ENCODE results near the gene PTCRA.
A peak's percentile ranks its signal among the peaks of the same experiment; 100 is the strongest.
"Not testable (repeated sequence)": the region's sequence is repeated elsewhere in the genome, so short reads cannot be mapped to it uniquely, and the experiment has no call there.

Gene PTCRA

GRCh38 chr6:42902429-42903263, 13.2 kb upstream of the PTCRA start:
- DNase-seq (ENCODE audit: low spot score): not testable (repeated sequence)

- no peak for DNase-seq (ENCODE audit: low spot score)
These were observed 11.4 kb upstream of the PTCRA start for GRCh38 chr6:42904467-42904866.

GRCh38 chr6:42907336-42907735, 8.5 kb upstream of the PTCRA start:
- DNase-seq (ENCODE audit: low spot score): no peak

- DNase-seq (ENCODE audit: low spot score): no peak
These were observed 6.0 kb upstream of the PTCRA start for GRCh38 chr6:42909835-42910234.

GRCh38 chr6:42911171-42912021, 4.5 kb upstream of the PTCRA start:
- no peak for DNase-seq (ENCODE audit: low spot score)

- peak; percentile 24 for DNase-seq (ENCODE audit: low spot score)
These were observed 1.3 kb upstream of the PTCRA start for GRCh38 chr6:42914546-42914945.

GRCh38 chr6:42916288-42916687, 435 bp downstream of the PTCRA start:
- no peak for DNase-seq (ENCODE audit: low spot score)

- no peak for DNase-seq (ENCODE audit: low spot score)
These were observed 5.9 kb downstream of the PTCRA start for GRCh38 chr6:42921801-42922200.

GRCh38 chr6:42923666-42924065, 7.8 kb downstream of the PTCRA start:
- DNase-seq (ENCODE audit: low spot score): no peak

- DNase-seq (ENCODE audit: low spot score): no peak
These were observed 9.5 kb downstream of the PTCRA start for GRCh38 chr6:42925248-42925857.

- DNase-seq (ENCODE audit: low spot score): peak; percentile 99
These were observed 13.3 kb downstream of the PTCRA start, which contains the start of gene CNPY3 for GRCh38 chr6:42928986-42929820. Gene CNPY3 (plus strand): TSS chr6:42929480. CDS start chr6:42929571, 91 bp downstream.

GRCh38 chr6:42929821-42930360, 14.0 kb downstream of the PTCRA start:
- peak; percentile 96 for DNase-seq (ENCODE audit: low spot score)

GRCh38 chr6:42932412-42932811, 16.6 kb downstream of the PTCRA start:
- DNase-seq (ENCODE audit: low spot score): no peak

GRCh38 chr6:42933205-42933604, 17.4 kb downstream of the PTCRA start:
- DNase-seq (ENCODE audit: low spot score): no peak

GRCh38 chr6:42935322-42935721, 19.5 kb downstream of the PTCRA start:
- no peak for DNase-seq (ENCODE audit: low spot score)

- DNase-seq (ENCODE audit: low spot score): no peak
These were observed 20.5 kb downstream of the PTCRA start for GRCh38 chr6:42936398-42936797.

GRCh38 chr6:42937548-42938427, 21.9 kb downstream of the PTCRA start:
- DNase-seq (ENCODE audit: low spot score): no peak

GRCh38 chr6:42938428-42938796, 22.6 kb downstream of the PTCRA start:
- DNase-seq (ENCODE audit: low spot score): no peak

- no peak for DNase-seq (ENCODE audit: low spot score)
These were observed 23.3 kb downstream of the PTCRA start for GRCh38 chr6:42938987-42939809.

- DNase-seq (ENCODE audit: low spot score): no peak
These were observed 23.9 kb downstream of the PTCRA start for GRCh38 chr6:42939810-42940167.

Data from NAMALWA (cell line).